Measurements from ENCODE around the gene USF1. TPM values are rescaled to one million over a fixed set of nuclear protein-coding genes. Genes with fewer than 3 reads are reported as not detected.
A peak's percentile ranks its signal among the peaks of the same experiment; 100 is the strongest.

USF1 gene
- total and polyA plus RNA-seq, 9 of the 15 experiments (the other 6 are each of a cell fraction or from before 2014, with no cell fraction given): 7.4 to 60.2 (median 54.2) TPM

DNA sequence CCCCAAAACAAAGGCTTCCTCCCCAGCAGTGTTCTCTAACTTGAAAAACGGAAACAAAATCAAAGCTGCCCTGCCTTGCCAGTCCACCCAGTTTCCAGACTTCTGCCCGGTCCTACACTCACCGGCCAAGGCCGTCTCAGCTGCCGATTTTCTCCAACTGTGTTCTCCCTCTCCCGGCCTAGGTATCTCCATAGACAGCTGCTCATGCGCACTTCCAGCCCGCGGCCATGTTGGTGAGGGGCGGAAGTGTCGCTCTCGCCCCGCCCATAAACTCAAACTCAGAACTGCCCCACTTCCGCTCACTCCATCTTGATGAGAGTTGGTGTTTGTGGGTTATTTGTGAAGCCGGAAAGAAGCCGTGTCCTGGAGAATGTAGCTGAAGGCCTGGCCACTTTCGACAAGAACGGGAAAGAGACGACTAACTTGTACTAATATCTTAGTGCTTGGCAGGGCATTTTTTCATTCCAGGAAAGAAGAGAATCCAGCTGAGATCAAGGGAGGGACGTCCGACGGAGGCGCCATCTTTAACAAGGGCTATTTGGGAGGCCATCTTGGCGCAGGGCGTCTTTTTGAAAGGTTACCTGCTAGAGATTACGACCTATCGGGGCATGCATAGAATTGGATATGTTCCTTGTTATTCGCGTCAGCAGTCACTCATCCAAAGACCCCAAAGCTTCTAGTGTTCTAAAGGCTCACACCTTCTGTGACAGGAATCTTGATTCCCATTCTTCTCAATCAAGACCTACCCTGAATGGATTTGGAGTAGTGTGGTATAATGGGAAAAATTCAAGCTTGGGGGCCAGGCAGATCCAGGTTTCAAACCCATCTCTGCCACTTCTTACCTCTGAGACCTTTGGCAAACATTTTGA is at the start of gene USF1 (continued):
- TF ChIP-seq, protein P1, sequence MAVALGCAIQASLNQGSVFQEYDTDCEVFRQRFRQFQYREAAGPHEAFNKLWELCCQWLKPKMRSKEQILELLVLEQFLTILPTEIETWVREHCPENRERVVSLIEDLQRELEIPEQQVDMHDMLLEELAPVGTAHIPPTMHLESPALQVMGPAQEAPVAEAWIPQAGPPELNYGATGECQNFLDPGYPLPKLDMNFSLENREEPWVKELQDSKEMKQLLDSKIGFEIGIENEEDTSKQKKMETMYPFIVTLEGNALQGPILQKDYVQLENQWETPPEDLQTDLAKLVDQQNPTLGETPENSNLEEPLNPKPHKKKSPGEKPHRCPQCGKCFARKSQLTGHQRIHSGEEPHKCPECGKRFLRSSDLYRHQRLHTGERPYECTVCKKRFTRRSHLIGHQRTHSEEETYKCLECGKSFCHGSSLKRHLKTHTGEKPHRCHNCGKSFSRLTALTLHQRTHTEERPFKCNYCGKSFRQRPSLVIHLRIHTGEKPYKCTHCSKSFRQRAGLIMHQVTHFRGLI (CRISPR knock-in tag; IDR thresholded peaks at IDR 0.05): no peak
- TF ChIP-seq ZNF431 (CRISPR knock-in tag; IDR thresholded peaks at IDR 0.05): no peak
- TF ChIP-seq, protein P2, sequence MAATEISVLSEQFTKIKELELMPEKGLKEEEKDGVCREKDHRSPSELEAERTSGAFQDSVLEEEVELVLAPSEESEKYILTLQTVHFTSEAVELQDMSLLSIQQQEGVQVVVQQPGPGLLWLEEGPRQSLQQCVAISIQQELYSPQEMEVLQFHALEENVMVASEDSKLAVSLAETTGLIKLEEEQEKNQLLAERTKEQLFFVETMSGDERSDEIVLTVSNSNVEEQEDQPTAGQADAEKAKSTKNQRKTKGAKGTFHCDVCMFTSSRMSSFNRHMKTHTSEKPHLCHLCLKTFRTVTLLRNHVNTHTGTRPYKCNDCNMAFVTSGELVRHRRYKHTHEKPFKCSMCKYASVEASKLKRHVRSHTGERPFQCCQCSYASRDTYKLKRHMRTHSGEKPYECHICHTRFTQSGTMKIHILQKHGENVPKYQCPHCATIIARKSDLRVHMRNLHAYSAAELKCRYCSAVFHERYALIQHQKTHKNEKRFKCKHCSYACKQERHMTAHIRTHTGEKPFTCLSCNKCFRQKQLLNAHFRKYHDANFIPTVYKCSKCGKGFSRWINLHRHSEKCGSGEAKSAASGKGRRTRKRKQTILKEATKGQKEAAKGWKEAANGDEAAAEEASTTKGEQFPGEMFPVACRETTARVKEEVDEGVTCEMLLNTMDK (IDR thresholded peaks at IDR 0.05; ENCODE audit: borderline replicate concordance, insufficient read depth, low read depth, low read length, poor library complexity, severe bottlenecking): peak; percentile 20
- no peak for TF ChIP-seq RHOXF2B (CRISPR knock-in tag; conservative IDR thresholded peaks at IDR 0.05)
- TF ChIP-seq, protein P3, sequence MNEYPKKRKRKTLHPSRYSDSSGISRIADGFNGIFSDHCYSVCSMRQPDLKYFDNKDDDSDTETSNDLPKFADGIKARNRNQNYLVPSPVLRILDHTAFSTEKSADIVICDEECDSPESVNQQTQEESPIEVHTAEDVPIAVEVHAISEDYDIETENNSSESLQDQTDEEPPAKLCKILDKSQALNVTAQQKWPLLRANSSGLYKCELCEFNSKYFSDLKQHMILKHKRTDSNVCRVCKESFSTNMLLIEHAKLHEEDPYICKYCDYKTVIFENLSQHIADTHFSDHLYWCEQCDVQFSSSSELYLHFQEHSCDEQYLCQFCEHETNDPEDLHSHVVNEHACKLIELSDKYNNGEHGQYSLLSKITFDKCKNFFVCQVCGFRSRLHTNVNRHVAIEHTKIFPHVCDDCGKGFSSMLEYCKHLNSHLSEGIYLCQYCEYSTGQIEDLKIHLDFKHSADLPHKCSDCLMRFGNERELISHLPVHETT (CRISPR knock-in tag; conservative IDR thresholded peaks at IDR 0.05 in 1 of 2, IDR thresholded peaks at IDR 0.05 in 1 of 2): peak in 1 of 2 experiments; percentile 80; a peak in 1 of 4 replicates
- TF ChIP-seq ZNF561 (CRISPR knock-in tag; conservative IDR thresholded peaks at IDR 0.05): no peak
- TF ChIP-seq, protein P4, sequence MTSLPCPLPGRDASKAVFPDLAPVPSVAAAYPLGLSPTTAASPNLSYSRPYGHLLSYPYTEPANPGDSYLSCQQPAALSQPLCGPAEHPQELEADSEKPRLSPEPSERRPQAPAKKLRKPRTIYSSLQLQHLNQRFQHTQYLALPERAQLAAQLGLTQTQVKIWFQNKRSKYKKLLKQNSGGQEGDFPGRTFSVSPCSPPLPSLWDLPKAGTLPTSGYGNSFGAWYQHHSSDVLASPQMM (CRISPR knock-in tag; IDR thresholded peaks at IDR 0.05): no peak
- no peak for TF ChIP-seq ZNF57 (CRISPR knock-in tag; IDR thresholded peaks at IDR 0.05)
- TF ChIP-seq HMG20A (CRISPR knock-in tag; conservative IDR thresholded peaks at IDR 0.05): no peak
- TF ChIP-seq YY1 (IDR thresholded peaks at IDR 0.05; ENCODE audit: borderline replicate concordance in 1 of 3, control insufficient read depth in 1 of 3, extremely low read depth in 1 of 3, insufficient read depth in 3 of 3, insufficient read length in 1 of 3, insufficient replicate concordance in 2 of 3, low read depth in 1 of 3, low read length in 2 of 3): peak; percentile 94 to 97 (median 94)
- no peak for TF ChIP-seq BHLHE40 (IDR thresholded peaks at IDR 0.05; ENCODE audit: low read length)
- no peak for TF ChIP-seq SRSF1 (IDR thresholded peaks at IDR 0.05; ENCODE audit: low read depth, low read length)
- TF ChIP-seq TCF3 (CRISPR knock-in tag; IDR thresholded peaks at IDR 0.05): no peak
- TF ChIP-seq, protein P5, sequence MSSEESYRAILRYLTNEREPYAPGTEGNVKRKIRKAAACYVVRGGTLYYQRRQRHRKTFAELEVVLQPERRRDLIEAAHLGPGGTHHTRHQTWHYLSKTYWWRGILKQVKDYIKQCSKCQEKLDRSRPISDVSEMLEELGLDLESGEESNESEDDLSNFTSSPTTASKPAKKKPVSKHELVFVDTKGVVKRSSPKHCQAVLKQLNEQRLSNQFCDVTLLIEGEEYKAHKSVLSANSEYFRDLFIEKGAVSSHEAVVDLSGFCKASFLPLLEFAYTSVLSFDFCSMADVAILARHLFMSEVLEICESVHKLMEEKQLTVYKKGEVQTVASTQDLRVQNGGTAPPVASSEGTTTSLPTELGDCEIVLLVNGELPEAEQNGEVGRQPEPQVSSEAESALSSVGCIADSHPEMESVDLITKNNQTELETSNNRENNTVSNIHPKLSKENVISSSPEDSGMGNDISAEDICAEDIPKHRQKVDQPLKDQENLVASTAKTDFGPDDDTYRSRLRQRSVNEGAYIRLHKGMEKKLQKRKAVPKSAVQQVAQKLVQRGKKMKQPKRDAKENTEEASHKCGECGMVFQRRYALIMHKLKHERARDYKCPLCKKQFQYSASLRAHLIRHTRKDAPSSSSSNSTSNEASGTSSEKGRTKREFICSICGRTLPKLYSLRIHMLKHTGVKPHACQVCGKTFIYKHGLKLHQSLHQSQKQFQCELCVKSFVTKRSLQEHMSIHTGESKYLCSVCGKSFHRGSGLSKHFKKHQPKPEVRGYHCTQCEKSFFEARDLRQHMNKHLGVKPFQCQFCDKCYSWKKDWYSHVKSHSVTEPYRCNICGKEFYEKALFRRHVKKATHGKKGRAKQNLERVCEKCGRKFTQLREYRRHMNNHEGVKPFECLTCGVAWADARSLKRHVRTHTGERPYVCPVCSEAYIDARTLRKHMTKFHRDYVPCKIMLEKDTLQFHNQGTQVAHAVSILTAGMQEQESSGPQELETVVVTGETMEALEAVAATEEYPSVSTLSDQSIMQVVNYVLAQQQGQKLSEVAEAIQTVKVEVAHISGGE (CRISPR knock-in tag; IDR thresholded peaks at IDR 0.05): peak in 1 of 3 experiments; percentile 86; a peak in 2 of 6 replicates
